Measurements from ENCODE around the gene CYFIP1.

DNA sequence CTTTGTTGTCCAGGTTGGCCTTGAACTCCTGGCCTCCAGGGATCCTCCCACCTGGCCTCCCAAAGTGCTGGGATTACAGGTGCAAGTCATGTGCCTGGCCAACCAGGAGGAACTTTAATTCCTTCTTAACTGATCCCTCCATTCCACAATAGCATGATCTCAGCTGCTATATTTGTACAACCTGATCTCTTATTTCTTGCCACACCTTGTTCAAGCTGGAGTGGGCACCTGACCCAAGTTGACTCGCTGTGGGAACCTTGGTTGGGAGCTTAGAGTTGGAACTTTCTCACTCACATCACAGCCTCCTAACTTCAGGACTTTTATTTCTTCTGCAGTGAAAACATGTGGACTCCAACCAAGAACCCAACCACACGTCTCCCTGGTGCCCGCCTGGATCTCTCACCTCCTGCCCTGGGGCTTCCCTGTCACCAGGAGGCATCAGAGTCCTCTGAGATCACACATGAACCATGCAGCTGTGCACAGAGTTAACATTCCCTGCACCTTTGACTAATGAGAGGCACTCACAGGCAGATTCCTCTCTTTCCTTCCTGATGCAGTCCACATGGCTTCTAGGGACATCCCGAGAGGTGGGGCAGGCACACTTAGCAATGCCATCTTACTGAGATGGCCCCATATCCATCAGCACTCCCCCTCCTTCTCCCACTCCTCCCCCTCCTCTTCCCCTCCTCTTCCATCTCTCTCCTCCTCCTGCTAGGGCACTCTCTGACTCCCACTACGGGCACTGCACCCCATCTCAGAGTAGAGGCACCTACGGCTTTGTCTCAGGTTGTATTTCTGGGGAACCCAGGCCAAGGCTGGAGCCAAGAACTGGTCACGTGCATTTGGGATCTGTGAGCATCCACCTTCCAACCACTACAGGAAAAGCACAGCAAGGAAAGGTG is 9.7 kb upstream of the CYFIP1 start:
- TF ChIP-seq ZNF460 (CRISPR knock-in tag; IDR thresholded peaks at IDR 0.05; ENCODE audit: borderline replicate concordance), result no peak
- TF ChIP-seq, protein P1, sequence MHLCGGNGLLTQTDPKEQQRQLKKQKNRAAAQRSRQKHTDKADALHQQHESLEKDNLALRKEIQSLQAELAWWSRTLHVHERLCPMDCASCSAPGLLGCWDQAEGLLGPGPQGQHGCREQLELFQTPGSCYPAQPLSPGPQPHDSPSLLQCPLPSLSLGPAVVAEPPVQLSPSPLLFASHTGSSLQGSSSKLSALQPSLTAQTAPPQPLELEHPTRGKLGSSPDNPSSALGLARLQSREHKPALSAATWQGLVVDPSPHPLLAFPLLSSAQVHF (CRISPR knock-in tag; IDR thresholded peaks at IDR 0.05), result no peak
- TF ChIP-seq MED8 (CRISPR knock-in tag; IDR thresholded peaks at IDR 0.05; ENCODE audit: insufficient replicate concordance), result no peak
- TF ChIP-seq SIX1 (CRISPR knock-in tag; IDR thresholded peaks at IDR 0.05; ENCODE audit: borderline replicate concordance), result no peak
- TF ChIP-seq FOXK1 (CRISPR knock-in tag; IDR thresholded peaks at IDR 0.05; ENCODE audit: borderline replicate concordance, low read depth), result no peak
- TF ChIP-seq, protein P2, sequence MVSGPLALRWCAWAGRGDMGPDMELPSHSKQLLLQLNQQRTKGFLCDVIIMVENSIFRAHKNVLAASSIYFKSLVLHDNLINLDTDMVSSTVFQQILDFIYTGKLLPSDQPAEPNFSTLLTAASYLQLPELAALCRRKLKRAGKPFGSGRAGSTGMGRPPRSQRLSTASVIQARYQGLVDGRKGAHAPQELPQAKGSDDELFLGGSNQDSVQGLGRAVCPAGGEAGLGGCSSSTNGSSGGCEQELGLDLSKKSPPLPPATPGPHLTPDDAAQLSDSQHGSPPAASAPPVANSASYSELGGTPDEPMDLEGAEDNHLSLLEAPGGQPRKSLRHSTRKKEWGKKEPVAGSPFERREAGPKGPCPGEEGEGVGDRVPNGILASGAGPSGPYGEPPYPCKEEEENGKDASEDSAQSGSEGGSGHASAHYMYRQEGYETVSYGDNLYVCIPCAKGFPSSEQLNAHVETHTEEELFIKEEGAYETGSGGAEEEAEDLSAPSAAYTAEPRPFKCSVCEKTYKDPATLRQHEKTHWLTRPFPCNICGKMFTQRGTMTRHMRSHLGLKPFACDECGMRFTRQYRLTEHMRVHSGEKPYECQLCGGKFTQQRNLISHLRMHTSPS (CRISPR knock-in tag; IDR thresholded peaks at IDR 0.05; ENCODE audit: low read depth), result no peak
- TF ChIP-seq ZNF292 (CRISPR knock-in tag; IDR thresholded peaks at IDR 0.05; ENCODE audit: borderline replicate concordance, low read depth), result no peak
- no peak for TF ChIP-seq EP300 (IDR thresholded peaks at IDR 0.05; ENCODE audit: low read depth in 2 of 2, low read length in 2 of 2)
- no peak for TF ChIP-seq EP300 (CRISPR knock-in tag; IDR thresholded peaks at IDR 0.05; ENCODE audit: borderline replicate concordance)
- TF ChIP-seq FOXJ3 (CRISPR knock-in tag; IDR thresholded peaks at IDR 0.05; ENCODE audit: borderline replicate concordance), result no peak
- TF ChIP-seq HNRNPL (IDR thresholded peaks at IDR 0.05; ENCODE audit: low read depth, low read length), result no peak
- TF ChIP-seq ATF7 (IDR thresholded peaks at IDR 0.05), result no peak
- no peak for TF ChIP-seq ATF7 (CRISPR knock-in tag; IDR thresholded peaks at IDR 0.05)
- no peak for TF ChIP-seq ZSCAN21 (CRISPR knock-in tag; IDR thresholded peaks at IDR 0.05; ENCODE audit: borderline replicate concordance)
- TF ChIP-seq CEBPB (IDR thresholded peaks at IDR 0.05; ENCODE audit: borderline replicate concordance, low read depth, low read length), result no peak
